ENCODE results near the gene PPFIA4.
"Not testable (repeated sequence)": the region's sequence is repeated elsewhere in the genome, so short reads cannot be mapped to it uniquely, and the experiment has no call there.

The PPFIA4 gene

DNA sequence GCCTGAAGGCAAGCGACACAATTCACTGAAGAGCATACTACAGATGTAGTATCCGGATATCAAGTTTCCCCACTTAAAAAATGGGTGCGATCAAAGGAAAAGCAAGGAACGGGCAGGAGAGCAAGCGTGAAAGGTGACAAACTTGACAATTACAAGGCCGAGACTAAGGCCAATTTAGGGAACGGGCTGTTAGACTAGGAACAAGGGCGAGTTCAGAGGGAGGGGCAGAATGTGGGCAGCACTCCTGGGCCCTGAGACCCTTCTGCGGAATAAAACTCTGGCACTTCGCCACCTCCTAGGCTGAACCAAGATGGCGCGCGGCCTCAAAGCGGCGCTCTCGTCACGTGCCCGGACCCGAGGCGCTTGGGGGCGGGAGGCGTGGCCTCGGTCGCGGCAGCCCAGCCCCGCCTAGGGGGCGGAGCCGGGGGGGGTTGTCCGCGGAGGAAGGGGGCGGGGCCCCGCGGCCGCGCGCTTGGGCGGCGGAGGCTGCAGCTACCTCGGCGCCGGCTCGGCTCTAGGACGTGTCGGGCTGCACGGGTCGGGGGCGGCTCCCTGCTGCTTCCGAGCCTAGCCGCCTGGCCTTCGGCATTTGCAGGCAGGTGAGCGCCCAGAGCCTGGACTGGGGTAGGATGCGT, at the start of gene PPFIA4:
Gene PPFIA4, plus strand, starts transcription at position 461 of the 635 bp plus-strand sequence. CDS start 12,518 bp downstream, outside the sequence.
- peak; percentile 96 for DNase-seq (ENCODE audit: low spot score)

DNA sequence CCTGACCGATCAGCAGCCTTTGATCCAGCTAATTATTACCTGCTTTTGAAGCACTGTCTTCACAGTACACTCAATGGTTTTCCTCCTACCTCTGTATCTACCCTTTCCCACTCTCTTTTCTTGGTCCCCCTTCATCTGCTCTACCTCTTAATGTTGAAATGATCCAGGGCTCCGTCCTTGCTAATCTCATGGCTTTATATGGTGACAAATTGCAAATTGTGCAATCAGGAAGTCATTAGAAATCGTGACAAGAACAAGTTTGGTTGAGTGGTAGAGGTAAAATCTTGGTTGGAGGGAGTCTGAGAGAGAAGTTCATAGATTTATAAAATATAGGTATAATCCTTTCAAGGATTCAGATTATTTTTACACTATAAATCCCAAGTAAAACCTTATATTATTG, 49.7 kb upstream of the PPFIA4 start:
- no peak for DNase-seq (ENCODE audit: low spot score)

DNA sequence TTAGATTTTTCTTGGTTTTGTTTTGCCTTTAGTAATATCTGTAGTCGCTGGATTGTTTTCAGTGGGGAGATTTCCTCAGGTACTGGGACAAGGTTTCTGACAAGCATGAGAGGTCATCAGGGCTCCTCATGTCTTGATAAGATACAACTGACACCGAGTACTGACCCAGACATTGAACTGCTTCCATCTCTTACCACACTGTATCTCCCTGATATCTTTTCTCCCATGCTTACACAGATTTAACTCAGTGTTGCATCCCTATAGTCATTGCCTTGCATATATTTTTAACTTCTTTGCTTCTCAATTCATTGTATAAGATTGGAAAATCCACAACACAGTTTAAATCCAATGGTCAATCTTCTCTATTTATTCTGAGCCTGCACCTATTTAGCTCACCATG, 46.8 kb upstream of the PPFIA4 start:
- no peak for DNase-seq (ENCODE audit: low spot score)

GRCh38 chr1:202981939-202982338, 44.4 kb upstream of the PPFIA4 start:
- no peak for DNase-seq (ENCODE audit: low spot score)

DNA sequence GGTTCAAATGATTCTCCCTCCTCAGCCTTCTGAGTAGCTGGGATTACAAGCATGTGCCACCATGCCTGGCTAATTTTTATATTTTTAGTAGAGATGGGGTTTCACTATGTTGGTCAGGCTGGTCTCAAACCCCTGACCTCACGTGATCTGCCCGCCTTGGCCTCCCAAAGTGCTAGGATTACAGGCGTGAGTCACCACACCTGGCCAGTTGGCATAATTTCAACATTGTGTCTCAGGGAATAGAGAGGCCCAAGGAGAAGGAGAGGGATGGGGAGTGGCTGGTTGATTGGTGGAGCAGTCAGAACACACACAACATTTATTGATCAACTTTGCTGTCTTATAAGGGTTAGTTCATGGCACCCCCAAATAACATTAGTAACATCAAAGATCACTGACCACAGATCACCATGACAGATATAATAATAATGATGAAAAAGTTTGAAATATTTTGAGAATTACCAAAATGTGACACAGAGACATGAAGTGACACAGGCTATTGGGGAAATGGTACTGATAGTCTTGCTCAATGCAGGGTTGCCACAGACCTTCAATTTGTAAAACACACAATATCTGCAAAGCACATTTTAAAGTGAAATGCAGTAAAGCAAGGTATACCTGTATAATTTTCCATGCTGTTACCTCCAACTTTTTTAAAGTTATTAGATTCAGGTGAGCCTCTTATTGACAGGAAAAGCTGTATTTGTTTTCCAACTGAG, 43.4 kb upstream of the PPFIA4 start:
- no peak for DNase-seq (ENCODE audit: low spot score)

DNA sequence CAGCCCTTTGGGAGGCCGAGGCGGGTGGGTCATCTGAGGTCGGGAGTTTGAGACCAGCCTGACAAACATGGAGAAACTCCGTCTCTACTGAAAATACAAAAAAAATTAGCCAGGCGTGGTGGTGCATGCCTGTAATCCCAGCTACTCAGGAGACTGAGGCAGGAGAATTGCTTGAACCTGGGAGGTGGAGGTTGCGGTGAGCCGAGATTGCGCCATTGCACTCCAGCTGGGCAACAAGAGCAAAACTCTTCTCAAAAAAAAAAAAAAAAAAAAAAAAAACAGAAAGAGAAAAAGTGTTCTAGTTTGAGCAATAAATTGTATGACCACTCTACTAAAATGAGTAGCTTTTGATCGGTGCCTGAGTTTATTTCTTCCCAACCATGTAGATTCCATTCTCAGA, 40.2 kb upstream of the PPFIA4 start:
- not testable (repeated sequence) for DNase-seq (ENCODE audit: low spot score)

GRCh38 chr1:202987255-202987654, 39.0 kb upstream of the PPFIA4 start:
- no peak for DNase-seq (ENCODE audit: low spot score)

DNA sequence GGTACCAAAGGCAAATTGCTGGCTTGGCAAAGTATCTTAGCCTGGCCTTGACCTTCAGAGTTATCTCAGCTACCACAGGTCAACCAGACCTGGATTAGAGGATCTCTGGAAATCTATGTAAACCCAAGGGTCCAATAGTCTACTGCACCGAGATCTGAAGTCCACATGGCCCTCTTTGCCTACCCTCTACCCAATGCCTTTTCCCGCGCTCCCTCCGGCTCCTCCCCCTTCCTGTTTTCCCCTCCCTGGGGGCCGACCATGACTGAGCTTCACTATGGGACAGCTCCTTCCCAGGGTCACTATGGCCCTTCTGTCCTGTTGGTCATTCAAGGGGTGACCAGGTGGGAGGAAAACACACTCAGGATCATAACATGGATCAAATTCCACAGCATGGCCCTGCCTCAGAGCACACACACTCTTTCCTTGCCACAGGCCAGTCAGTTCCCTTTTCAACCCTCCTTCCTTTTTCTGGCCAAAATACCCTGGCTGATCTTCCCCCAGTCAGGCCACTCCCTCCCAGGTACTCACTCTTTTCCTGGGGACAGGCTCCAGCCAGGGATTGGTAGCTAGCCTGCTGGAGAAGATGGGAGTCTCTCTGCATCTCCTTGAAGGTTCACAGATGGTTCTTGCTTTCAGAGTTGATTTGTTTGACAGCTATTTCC, 38.2 kb upstream of the PPFIA4 start:
- no peak for DNase-seq (ENCODE audit: low spot score)

- DNase-seq (ENCODE audit: low spot score), result no peak
Observed at GRCh38 chr1:202989879-202990278, 36.4 kb upstream of the PPFIA4 start.

DNA sequence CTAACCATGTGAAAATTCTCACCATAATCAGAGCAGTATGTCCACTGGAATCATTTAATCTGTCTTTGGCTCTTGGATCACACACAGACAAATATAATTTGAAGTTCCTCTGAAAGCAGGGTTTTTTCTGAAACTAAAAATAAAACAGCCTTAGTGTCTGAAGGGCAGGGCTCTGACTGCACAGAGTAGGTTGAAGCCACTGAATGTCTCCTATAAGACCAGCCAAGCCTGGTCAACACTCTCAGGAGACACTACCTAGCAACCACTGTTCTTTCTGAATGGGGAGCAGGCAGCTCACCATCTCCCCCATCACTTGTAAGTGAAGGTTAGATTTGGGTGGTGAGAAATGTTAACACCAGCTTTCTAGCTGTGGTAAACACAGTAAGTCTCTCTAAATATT, 35.2 kb upstream of the PPFIA4 start:
- no peak for DNase-seq (ENCODE audit: low spot score)

DNA sequence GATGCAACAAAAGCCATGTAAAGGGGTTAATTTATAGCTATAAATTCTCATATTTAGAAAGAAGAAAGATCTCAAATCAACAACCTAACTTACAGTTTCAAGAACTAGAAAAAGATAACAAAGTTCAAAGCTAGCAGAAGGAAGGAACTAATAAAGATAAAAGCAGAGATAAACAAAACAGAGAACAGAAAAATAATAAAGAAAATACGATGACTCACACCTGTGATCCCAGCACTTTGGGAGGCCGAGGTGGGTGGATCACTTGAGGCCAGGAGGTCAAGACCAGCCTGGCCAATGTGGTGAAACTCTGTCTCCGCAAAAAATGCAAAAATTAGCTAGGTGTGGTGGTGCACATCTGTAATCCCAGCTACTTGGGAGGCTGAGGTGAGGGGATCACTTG, 31.5 kb upstream of the PPFIA4 start:
- DNase-seq (ENCODE audit: low spot score), result no peak

DNA sequence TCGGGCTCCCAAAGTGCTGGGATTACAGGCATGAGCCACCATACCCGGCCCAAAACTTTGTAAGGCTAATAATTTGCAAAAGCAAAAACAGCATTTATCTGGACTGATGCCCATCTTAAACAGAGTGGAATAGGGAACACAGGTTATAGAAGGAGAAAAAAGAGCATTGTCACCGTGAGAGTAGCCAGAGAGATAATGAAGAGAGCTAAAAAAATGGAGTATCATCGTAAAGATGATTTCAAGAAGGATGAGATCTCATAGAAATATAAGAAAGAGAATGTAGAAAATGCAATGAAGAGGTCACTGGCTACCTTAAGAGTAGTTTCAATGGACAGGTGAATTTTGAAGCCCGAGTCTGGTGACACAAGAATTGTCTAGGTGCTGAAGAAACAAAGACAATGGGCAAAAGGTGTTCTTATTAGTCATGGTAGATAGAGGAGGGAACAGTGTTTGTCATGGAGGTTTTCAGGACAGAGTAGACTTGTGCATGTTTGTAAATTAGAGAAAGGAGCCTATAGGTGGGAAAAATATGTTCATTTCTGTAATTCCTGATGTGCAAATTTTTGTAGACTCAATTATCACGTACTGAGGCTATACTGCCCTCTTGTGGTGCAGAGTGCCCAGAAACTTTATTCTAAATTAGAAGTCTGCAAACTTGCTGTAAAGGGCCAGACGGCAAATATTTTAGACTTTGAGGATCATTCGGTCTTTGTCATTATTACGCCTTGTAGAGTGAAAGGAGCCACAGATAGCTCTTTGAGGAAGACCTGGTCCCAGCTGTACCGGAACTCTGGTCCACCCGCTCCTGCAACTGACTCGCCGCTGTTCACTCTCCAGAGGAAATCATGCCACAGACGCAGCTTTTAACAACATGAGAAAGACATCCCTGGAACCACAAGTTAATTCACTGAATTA, 27.2 kb upstream of the PPFIA4 start:
- peak; percentile 43 for DNase-seq (ENCODE audit: low spot score)

GRCh38 chr1:203000217-203000944, 25.9 kb upstream of the PPFIA4 start:
- no peak for DNase-seq (ENCODE audit: low spot score)

DNA sequence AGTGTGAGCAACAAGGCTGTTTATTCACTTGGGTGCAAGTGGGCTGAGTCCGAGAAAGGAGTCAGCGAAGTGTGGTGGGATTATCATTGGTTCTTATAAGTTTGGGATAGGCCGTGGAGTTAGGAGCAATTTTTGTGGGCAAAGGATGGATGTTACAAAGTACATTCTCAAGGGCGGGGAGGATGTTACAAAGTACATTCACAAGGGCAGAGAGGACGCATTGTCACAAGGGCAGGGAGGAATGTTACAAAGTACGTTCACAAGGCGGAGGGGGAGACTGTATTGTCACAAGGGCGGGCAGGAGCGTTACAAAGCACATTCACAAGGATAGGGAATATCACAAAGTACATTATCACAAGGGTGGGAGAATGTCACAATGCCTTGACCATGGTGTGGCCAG, 24.3 kb upstream of the PPFIA4 start:
- no peak for DNase-seq (ENCODE audit: low spot score)

DNA sequence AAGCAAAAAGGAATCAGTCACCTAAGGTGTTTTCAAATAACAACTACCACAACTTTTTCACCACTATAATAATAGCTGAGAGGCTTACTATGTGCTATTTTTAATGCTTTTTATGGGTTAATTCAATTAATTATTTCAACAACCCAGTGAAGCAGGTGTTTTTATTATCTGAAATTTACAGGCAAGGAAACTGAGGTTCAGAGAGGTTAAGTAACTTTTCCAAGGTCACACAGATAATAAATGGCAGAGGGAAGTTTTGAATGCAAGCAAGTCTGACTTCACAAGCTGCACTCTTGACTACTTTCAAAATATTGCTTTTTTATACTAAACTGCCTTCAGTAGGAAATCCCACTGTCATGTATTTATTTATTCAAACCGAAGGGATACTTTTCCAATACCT, 23.3 kb upstream of the PPFIA4 start:
- no peak for DNase-seq (ENCODE audit: low spot score)

GRCh38 chr1:203005395-203006142, 20.7 kb upstream of the PPFIA4 start:
- DNase-seq (ENCODE audit: low spot score), result not testable (repeated sequence)

DNA sequence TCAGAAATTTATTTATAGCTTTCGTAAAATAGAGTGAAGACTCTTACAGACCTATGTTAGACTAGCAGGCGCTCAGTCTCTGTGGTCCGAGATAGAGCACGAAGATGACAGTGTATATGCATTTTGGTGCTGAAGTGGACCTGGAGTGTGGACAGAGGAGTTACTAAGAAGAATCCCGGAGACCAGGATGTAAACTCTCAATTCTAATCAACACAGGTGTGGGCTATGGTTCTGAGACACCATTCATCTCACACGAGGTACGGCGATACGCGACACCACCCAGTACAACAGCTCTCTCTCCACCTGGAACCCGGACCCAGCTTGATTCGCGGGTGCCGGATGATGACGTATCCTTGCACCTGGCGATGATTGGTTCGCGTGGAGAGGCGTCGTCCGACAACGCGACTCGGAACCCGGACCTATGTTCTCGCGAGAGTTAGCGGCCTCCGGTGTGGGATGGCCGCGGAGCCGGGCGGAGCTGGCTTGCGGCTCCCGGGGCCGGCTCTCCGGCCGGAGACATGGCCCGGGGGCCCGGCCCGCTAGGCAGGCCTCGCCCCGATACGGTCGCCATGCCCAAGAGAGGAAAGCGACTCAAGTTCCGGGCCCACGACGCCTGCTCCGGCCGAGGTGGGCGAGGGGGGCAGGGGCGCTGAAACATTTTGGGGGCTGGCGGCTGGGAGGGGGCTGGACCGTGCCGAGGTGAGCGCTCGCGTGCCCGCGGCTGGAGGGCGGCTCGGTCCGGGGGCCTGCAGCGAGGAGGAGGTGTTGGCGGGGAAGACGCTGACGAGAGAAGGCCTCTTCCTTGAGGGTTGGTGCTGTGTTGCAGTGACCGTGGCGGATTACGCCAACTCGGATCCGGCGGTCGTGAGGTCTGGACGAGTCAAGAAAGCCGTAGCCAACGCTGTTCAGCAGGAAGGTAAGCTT, 19.1 kb upstream of the PPFIA4 start, which contains the start of gene TMEM183A:
Gene TMEM183A, plus strand, starts transcription at position 427 of the 924 bp plus-strand sequence. Its CDS starts 92 bp downstream, at position 519.
- DNase-seq (ENCODE audit: low spot score), result peak; percentile 94

DNA sequence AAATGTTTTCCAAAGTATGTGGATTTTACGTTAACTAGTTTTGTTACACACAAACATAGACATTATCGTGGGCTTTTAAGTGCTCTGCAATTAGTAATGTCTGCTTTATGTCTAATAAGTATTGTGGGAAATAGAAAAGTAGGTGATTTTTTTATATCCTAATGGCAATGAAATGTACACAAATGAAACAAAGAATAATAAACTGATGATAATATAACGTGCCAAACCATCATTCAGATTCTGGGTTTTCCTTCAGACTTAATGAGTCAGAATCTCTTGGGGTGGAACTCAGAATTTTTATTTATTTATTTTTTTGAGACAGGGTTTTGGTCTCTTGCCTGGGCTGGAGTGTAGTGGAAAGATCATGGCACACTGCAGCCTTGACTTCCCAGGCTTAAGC, 17.1 kb upstream of the PPFIA4 start:
- DNase-seq (ENCODE audit: low spot score), result no peak

- no peak for DNase-seq (ENCODE audit: low spot score)
Observed at GRCh38 chr1:203011582-203011981, 14.7 kb upstream of the PPFIA4 start.

DNA sequence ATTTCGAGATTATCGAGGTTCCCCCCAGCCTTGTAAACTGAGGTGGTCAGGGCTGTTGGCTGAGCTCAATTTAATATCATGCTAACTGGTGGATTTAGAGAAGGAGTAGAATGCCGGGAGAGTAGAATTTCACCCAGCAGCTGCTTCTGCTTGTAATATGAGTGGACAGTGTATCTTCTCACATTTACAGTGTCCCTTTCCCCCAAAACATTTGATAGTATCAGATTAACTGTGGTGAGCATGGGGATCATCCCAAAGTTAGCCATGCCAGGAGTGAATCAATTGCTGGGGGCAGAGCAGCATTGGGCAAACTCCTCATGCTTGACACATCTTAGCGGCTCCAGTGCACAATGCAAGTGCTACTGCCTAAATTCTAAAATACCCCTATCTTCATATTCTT, 9.2 kb upstream of the PPFIA4 start:
- no peak for DNase-seq (ENCODE audit: low spot score)

Measured in COLO829 (cell line).